GM12872 (cell line): ENCODE data around the gene CTNNBL1.

Source experiments
- TF ChIP-seq, protein P1 (sequence below): IDR thresholded peaks from 3 replicates; pipeline ENCODE4 v1.5.1; 2011; ENCODE audit warnings: low read depth, mild to moderate bottlenecking, low read length, moderate library complexity; ENCODE audit not compliant: insufficient read depth

Gene CTNNBL1

DNA sequence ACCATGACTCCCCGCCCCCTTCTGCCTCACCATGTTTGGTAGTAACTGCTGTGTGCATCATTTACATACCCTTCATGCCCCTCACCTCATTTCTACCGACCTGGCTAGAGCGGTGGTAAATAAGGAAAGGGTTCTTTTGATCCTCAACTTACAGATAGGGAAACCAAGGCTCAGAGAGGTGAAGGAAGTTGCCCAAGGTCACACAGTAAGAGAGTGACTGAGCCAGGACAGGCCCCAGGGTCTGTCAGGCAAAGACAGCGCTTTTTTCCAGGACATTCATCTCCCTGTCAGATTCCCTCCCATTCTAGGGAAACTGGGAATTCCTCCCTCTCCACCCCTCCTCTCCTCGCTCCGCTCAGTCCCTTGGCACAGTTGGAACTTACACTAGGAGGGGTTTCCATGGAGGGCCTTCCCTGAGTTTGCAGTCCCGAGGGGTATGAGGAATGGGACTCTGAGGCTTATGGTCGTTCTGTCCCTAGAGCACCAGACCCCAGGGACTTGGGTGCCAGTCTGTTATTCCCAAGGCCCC is 211.1 kb downstream of the CTNNBL1 start:
- TF ChIP-seq, protein P1, sequence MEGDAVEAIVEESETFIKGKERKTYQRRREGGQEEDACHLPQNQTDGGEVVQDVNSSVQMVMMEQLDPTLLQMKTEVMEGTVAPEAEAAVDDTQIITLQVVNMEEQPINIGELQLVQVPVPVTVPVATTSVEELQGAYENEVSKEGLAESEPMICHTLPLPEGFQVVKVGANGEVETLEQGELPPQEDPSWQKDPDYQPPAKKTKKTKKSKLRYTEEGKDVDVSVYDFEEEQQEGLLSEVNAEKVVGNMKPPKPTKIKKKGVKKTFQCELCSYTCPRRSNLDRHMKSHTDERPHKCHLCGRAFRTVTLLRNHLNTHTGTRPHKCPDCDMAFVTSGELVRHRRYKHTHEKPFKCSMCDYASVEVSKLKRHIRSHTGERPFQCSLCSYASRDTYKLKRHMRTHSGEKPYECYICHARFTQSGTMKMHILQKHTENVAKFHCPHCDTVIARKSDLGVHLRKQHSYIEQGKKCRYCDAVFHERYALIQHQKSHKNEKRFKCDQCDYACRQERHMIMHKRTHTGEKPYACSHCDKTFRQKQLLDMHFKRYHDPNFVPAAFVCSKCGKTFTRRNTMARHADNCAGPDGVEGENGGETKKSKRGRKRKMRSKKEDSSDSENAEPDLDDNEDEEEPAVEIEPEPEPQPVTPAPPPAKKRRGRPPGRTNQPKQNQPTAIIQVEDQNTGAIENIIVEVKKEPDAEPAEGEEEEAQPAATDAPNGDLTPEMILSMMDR: no peak

DNA sequence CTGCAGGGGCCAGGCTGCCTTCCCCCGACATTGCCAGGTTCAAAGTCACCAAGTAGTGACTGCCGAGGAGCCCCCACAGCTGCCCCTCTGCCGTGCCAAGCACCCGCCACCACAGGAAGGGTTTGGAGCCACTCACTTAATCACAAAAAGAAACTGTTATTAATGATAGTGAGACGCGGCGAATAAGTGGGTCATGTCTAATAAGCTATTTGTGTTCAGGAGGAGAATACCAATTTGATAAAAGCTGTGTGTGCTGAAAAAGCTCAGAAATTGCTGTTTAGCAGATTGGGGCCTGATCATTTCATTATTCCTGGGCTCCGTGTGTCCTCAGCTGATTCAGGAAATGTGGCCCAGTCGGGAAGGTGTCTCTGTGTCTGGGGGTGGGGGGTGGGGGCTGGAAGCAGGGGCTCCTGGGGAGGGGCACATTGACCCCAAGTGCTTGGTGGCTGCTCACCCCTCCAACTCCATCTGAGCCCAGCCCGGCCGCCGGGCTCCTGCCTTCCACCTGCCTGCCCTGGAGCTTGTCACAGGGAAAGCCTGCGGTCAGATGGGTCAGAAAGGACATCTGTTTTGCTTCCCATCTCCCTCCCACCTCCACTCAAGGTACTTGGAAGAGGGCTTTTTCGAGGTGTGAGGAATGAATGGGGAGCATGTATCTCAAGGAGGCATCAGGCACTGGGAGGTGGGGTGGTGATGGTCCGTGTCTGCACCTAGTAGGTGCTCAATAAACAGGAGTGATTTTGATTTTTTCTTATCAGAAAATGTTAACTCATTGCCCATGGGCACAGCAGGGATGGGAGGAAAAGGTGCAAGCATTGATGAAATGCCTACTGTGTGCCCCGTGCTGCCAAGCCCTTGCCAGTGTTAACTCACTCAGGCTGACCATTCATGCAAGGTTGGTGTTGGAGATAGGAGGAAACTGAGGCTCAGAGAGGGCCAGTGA is 212.1 kb downstream of the CTNNBL1 start:
- TF ChIP-seq, protein P1: no peak

DNA sequence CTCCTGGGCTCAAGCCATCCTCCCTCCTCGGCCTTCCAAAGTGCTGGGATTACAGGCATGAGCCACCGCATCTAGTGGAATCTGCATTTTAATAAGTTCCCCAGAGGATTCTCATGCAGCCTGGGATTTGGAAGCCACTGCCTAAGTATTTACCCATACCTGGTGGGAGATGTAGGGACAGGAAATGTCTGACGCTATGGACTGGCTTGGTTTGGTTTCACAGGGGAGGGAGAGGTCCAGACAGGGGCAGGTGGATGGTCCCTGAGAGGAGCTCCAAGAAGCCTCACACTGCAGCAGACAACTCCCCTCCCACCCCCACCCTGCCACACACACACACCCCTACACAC is 213.5 kb downstream of the CTNNBL1 start:
- TF ChIP-seq, protein P1: no peak

DNA sequence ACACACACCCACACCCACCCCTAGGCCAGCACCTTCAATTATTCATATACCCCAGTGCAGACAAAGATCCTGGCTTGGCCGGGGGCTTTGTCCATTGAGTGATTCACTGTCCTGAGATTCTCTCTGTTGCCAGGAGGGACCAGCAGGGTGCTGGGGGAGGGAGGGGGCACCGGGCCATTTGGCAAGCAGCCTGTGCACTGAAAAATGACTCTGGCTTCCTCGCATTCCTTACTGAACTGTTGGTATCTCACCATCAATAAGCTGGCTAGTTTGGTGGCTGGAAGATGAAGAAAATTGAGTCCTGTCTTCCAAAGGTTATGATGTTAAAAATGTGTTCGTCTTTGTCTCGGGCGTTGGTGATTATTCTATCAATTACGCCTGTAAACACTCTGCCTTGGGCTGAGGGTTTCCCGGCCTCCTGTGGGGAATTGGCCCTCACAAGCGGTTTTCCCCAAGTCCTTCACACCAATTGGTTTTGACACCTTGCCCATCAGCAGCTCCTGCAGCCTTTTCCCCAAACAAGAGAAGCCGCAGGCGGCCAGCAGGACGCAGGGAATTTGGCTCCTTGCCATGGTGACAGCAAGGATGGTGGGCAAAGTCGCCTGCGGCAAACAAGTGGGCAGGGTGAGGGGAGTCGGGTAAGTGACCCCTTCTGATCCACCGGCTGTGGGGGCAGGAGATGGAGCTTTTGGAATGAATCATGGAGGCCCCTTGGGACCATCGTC is 214.0 kb downstream of the CTNNBL1 start:
- TF ChIP-seq, protein P1: no peak

DNA sequence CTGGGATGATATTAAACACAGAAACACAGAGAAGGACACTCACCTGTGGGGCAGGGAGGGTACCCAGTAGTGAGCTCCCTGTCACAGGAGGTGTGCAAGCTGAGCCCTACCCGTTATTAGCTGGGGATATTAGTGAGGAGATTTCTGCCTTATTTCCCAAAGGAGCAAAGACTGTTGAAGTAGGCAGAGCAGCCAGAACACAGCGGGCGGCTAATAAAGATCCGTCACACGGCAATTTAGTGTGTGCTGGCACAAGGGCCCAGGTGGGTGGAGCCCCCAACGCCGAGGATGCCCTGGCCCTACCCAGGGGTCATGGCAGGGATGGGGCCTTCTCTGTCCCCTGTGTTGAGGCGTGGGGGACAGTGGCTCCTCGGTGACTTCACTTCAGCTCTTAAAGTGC is 217.4 kb downstream of the CTNNBL1 start:
- TF ChIP-seq, protein P1: no peak

DNA sequence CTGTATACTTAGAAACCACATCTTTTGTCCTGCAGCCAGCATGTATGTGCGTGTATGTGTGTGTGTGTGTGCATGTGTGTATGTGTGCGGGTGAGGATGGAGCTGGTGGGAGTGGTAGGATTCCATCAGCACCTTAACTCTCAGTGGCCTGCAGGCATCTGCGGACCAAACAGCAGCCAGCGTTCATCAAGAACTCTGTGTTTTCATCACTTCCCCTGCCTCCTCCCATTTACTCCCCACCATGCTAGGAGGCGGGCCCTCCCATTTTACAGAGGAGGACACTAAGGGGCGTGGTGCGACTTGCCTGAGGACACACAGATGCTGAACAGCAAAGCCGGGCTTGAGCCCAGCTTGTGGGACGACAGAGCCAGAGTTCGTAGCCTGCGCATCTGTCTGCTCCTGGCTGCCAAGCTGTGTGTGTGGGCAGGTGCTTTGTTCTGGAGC is 218.0 kb downstream of the CTNNBL1 start:
- TF ChIP-seq, protein P1: no peak

DNA sequence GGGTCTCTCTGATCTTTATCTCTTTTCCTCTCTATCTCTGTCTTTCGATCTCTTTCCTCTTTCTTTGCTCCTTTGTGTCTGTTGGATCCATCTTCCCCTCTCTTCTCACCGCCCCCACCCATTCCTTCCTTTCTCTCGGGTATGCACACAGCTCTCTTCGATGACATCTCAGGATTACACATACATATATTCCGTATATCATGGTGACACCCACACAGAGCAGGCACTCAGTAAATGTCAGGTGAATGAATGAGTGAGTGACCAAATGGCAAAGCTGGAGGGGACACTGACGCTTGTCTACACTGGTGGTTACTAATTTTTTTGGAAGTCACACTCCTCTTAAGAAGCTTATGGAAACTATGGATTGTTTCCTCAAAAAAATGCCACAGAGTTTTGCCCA is 219.0 kb downstream of the CTNNBL1 start:
- TF ChIP-seq, protein P1: no peak
